Measurements from ENCODE around the gene VWA7. TPM values are rescaled to one million over a fixed set of nuclear protein-coding genes. Genes with fewer than 3 reads are reported as not detected.

Gene VWA7
- total RNA-seq, 1 donor from 2014 or later, result 0.94 TPM

DNA sequence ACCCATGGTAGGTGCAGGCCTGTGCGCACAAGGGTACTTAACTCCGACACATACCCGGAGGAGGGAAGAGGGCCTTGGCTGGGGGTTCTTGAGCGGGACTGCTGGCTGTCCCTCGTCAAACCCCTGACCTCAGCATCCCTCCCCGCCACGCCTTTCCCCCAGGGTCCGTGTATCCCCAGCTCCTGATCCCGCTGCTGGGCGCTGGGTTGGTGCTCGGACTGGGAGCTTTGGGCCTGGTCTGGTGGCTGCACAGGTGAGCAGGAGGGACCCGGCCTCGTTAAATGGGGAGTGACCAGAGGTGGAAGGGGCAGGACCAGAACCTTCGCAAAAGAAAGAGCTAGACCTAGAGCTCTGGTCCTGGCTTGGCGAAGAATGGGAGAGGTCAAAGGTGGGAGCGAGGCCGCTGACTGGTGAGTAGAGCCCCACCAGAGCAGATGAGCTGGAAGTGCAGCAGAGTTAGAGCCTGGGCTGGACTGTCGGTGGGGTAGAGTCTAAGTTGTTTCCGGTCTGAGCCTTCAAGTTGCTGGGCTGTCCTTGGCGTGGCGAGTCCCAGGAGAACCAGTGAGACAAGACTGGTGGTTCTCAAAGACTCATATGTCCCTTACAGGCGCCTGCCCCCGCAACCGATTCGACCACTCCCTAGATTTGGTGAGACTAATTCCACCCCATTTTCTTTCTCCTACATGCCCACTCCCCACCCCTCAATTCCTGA lies 53.0 kb downstream of the VWA7 start:
- ATAC-seq, result no peak
- no peak for DNase-seq (ENCODE audit: low spot score)
- intact Hi-C loops (cut with DNase I), result loop anchor here (10.0 kb wide), 1 partner anchor 111 kb away; no protein-coding TSS in a partner anchor

DNA sequence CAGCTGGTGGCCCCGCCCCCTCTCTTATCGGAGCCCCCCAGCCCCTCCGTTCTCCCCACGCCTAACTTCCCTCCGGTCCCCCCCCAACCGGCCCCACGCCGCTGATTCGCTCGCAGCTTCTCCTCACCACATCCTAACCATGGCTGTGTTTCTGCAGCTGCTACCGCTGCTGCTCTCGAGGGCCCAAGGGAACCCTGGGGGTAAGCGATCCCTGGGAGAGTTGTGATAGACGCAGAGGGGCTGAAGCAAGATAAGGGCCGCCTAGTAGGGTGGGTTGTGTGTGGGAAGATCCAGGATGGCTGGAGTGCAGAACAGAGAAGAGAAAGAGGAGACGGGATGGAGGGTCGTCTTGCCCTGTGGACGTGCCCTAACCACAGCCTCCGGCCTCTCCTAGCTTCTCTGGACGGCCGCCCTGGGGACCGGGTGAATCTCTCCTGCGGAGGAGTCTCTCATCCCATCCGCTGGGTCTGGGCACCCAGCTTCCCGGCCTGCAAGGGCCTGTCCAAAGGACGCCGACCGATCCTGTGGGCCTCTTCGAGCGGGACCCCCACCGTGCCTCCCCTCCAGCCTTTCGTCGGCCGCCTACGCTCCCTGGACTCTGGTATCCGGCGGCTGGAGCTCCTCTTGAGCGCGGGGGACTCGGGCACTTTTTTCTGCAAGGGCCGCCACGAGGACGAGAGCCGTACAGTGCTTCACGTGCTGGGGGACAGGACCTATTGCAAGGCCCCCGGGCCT lies 53.7 kb downstream of the VWA7 start, which contains the start of gene MPIG6B:
Gene MPIG6B, plus strand, starts transcription at position 129 of the 735 bp plus-strand sequence. Its CDS starts 11 bp downstream, at position 140.
- intact Hi-C loops (cut with DNase I), result loop anchor here (10.0 kb wide), 1 partner anchor 111 kb away; no protein-coding TSS in a partner anchor
- ATAC-seq, result no peak
- DNase-seq (ENCODE audit: low spot score), result no peak

GRCh38 chr6:31722173-31722572 lies 55.0 kb downstream of the VWA7 start:
- no peak for ATAC-seq
- intact Hi-C loops (cut with DNase I), result loop anchor here (10.0 kb wide), 1 partner anchor 113 kb away; no protein-coding TSS in a partner anchor
- no peak for DNase-seq (ENCODE audit: low spot score)

DNA sequence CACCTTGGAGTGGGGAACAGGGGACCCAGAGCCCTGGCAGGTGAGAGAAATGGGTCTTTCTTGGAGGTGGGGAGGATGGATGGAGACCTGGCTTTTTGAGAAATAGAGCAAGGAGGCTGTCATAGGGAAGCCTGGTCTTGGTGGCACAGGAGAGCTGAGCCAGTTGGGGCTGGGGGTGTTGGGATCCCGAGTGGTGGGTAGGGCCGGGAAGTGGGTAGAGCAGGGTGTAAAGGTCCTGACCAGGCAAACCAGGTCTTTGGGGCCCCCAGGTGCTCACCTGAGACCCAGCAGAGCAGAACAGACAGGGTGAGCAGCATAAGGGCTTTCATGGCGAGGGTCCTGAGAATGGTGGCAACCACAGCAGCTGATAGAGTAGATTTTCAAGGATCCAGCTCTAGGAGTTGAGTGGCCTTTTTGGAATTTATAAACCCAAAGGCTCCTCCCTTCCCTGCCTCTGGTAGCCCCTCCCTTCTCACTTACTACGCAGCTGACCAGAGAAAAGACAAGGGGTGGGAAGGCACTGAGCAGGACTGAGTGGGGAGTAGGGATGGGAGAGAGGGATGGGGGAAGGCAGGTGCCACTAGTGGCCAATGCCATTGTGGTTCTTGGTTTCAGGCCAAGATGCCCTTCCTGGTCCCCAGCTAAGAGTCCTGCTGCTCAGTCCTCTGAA lies 55.6 kb downstream of the VWA7 start, which contains the start of gene LY6G6C:
Gene LY6G6C, minus strand, starts transcription at position 396 of the 670 bp plus-strand sequence. Its CDS starts 67 bp downstream, at position 329.
- ATAC-seq (no peak), DNase-seq (ENCODE audit: low spot score) (no peak)
- intact Hi-C loops (cut with DNase I), result loop anchor here (10.0 kb wide), 1 partner anchor 113 kb away; no protein-coding TSS in a partner anchor

DNA sequence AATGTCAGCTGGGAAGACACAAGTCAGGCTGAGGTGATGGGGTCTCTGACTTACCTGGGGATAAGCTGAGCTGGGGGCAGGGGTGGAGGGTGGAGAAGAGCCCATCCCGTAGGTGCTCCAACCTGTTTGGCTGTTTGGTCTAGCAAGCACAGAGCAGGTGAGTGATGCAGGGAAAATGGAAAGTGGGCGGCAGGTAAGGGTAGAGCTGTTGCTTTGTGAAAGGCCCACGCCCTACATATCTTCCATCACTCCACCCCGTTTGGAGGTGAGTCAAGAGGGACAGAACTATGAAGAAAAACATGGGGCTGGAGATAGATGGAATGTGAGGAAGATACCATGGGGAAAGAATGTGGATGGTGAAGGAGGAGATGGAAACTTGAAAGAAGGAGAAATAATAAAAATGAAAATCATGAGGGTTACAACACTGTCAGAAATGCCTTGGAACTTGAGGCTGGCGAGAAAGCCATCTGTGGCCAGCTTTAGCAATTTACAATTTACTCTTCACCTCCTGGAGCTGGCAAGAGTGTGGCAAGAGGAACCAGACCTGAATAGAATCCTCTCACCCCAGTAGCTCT lies 56.8 kb downstream of the VWA7 start:
- intact Hi-C loops (cut with DNase I), result loop anchor here (10.0 kb wide), 1 partner anchor 115 kb away; no protein-coding TSS in a partner anchor
- no peak for DNase-seq (ENCODE audit: low spot score)

DNA sequence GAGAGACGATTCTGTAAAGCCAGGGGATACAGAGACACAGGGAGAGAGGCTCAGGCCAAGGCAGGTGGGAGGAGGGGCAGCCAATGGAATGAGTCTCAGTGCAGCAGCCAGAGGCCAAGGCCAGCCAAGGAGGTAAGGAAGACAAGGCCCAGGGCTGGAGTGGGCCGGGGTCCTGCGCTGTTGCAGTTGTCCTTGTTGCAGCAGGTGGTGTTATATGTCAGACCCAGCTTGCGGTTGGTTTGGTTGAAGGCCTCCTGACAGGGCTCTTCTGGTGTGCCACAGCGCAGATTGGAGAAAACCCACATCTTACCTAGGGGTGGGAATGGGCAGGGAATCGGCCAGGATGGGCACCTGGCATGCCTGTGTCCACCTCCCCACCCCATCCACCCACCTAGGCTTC lies 58.1 kb downstream of the VWA7 start:
- intact Hi-C loops (cut with DNase I), result no loop called here

More for the DNA sequence above, 56.8 kb downstream of the VWA7 start:
- ATAC-seq, result no peak

DNA sequence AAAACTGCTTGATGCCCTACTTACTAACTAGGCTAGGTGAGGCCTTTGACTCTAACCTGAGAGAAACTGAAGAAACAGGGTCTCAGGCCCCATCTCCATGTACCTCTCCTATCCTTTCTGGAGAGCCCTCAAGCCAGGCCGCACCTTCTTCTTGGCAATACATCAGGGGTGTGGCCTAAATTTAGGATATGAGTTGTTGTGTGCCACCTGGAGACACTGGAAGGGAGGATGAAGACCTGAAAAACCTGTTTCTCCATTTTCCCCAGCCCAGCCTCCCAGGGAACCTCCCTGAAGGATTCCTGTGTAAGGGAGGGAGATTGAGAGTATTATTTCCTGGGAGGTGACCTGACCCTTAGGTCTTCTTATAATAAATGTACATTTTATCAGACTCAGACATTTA lies 58.9 kb downstream of the VWA7 start:
- DNase-seq (ENCODE audit: low spot score) (no peak), ATAC-seq (no peak)
- intact Hi-C loops (cut with DNase I), result no loop called here

More for the DNA sequence above, 58.1 kb downstream of the VWA7 start:
- no peak for ATAC-seq
- DNase-seq (ENCODE audit: low spot score), result no peak

DNA sequence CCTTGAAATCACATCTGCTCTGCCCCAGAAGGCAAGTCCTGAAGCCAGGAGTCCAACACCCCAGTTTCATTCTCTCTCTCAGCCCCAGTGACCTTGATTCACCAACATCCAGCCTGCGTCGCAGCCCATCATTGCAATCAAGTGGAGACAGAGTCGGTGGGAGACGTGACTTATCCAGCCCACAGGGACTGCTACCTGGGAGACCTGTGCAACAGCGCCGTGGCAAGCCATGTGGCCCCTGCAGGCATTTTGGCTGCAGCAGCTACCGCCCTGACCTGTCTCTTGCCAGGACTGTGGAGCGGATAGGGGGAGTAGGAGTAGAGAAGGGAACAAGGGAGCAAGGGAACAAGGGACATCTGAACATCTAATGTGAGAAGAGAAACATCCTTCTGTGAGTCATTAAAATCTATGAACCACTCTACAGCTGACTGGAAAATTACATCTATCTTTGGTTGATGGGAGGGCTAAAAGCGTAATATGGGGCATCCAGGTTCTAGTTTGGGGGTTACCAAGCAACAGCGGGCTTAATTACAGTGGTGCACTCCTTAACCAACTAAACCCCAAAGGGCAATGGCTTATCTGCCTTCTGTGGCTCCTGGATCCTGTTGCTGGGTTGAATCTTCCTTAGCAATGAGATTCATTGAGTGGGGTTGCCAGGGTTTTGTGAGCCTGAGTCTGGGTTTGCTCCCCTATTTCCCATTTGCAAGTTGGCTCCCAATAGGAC lies 59.5 kb downstream of the VWA7 start:
- intact Hi-C loops (cut with DNase I), result no loop called here
- DNase-seq (ENCODE audit: low spot score) (no peak), ATAC-seq (no peak)

Other genes starting within 250 kb of the VWA7 start
- not detected for gene MCCD1, start 248.4 kb downstream of the VWA7 start, total RNA-seq
- 258 TPM for gene DDX39B, start 235.3 kb downstream of the VWA7 start, total RNA-seq
- gene ATP6V1G2, start 230.7 kb downstream of the VWA7 start, total RNA-seq, result 4.8 TPM
- gene NFKBIL1, start 229.7 kb downstream of the VWA7 start, total RNA-seq, result 23.0 TPM
- 0.27 TPM for gene LTA, start 205.0 kb downstream of the VWA7 start, total RNA-seq
- 0.40 TPM for gene TNF, start 201.8 kb downstream of the VWA7 start, total RNA-seq
- gene LTB, start 194.9 kb downstream of the VWA7 start, total RNA-seq, result 4.0 TPM
- 17.7 TPM for gene LST1, start 191.1 kb downstream of the VWA7 start, total RNA-seq
- gene NCR3, start 184.3 kb downstream of the VWA7 start, total RNA-seq, result 1.1 TPM
- gene AIF1, start 162.1 kb downstream of the VWA7 start, total RNA-seq, result 50.6 TPM
- gene PRRC2A, start 156.6 kb downstream of the VWA7 start, total RNA-seq, result 166 TPM
- gene BAG6, start 124.7 kb downstream of the VWA7 start, total RNA-seq, result 201 TPM
- 0.53 TPM for gene APOM, start 121.4 kb downstream of the VWA7 start, total RNA-seq
- gene C6orf47, start 116.5 kb downstream of the VWA7 start, total RNA-seq, result 14.5 TPM
- gene GPANK1, start 112.3 kb downstream of the VWA7 start, total RNA-seq, result 16.7 TPM
- gene CSNK2B, start 111.2 kb downstream of the VWA7 start, total RNA-seq, result 116 TPM
- 20.4 TPM for gene LY6G5B, start 107.4 kb downstream of the VWA7 start, total RNA-seq
- gene LY6G5C, start 96.3 kb downstream of the VWA7 start, total RNA-seq, result 2.1 TPM
- gene ABHD16A, start 74.0 kb downstream of the VWA7 start, total RNA-seq, result 46.0 TPM
- not detected for gene LY6G6F, start 70.5 kb downstream of the VWA7 start, total RNA-seq
- gene LY6G6D, start 62.0 kb downstream of the VWA7 start, total RNA-seq, result not detected
- 0.71 TPM for gene LY6G6C, start 55.6 kb downstream of the VWA7 start, total RNA-seq
- gene MPIG6B, start 54.0 kb downstream of the VWA7 start, total RNA-seq, result 0.62 TPM
- 124 TPM for gene DDAH2, start 48.0 kb downstream of the VWA7 start, total RNA-seq
- gene CLIC1, start 40.8 kb downstream of the VWA7 start, total RNA-seq, result 239 TPM
- gene MSH5, start 37.3 kb downstream of the VWA7 start, total RNA-seq, result 21.2 TPM
- 4.9 TPM for gene SAPCD1, start 14.7 kb downstream of the VWA7 start, total RNA-seq
- gene VARS1, start 18.4 kb upstream of the VWA7 start, total RNA-seq, result 42.3 TPM
- gene LSM2, start 29.6 kb upstream of the VWA7 start, total RNA-seq, result 30.1 TPM
- gene HSPA1L, start 38.0 kb upstream of the VWA7 start, total RNA-seq, result 2.8 TPM
- 195 TPM for gene HSPA1A, start 38.2 kb upstream of the VWA7 start, total RNA-seq
- 181 TPM for gene HSPA1B, start 50.4 kb upstream of the VWA7 start, total RNA-seq
- 22.1 TPM for gene NEU1, start 85.5 kb upstream of the VWA7 start, total RNA-seq
- 2.1 TPM for gene SLC44A4, start 101.7 kb upstream of the VWA7 start, total RNA-seq
- gene EHMT2, start 120.4 kb upstream of the VWA7 start, total RNA-seq, result 49.4 TPM
- 8.4 TPM for gene ZBTB12, start 124.8 kb upstream of the VWA7 start, total RNA-seq
- 25.0 TPM for gene C2, start 150.4 kb upstream of the VWA7 start, total RNA-seq
- gene CFB, start 168.8 kb upstream of the VWA7 start, total RNA-seq, result 72.6 TPM
- gene NELFE, start 181.6 kb upstream of the VWA7 start, total RNA-seq, result 55.1 TPM
- 60.0 TPM for gene SKIC2, start 181.8 kb upstream of the VWA7 start, total RNA-seq
- 23.0 TPM for gene DXO, start 194.8 kb upstream of the VWA7 start, total RNA-seq
- gene C4A, start 204.7 kb upstream of the VWA7 start, total RNA-seq, result 453 TPM
- gene C4B, start 237.5 kb upstream of the VWA7 start, total RNA-seq, result 392 TPM